Body of pancreas (tissue), 4 donors: ENCODE measurements around the gene RND2. TPM values are rescaled to one million over a fixed set of nuclear protein-coding genes. Genes with fewer than 3 reads are reported as not detected.
"Not testable (repeated sequence)": the region's sequence is repeated elsewhere in the genome, so short reads cannot be mapped to it uniquely, and the experiment has no call there.

ENCODE experiments used
- ATAC-seq: fragments of 150-250 bp; one replicate; pipeline ENCODE4 v1.9.1; 2016
- DNase-seq, 4 donors: peaks; one replicate each; pipeline ENCODE4 v3.0.0-alpha.2; 2019
- H3K27ac ChIP-seq, 4 donors: fragments of 200-600 bp; sonication (generic); 1 replicate in 3 of 4; 2 replicates in 1 of 4; pipeline versions ENCODE4 v1.5.1 to v1.6.1; 2016 to 2019; ENCODE audit warnings: mild to moderate bottlenecking in 1 of 4, mixed read lengths in 1 of 4, moderate library complexity in 1 of 4
- H3K27me3 ChIP-seq, 2 donors: fragments of 200-600 bp; sonication (generic); one replicate each; pipeline ENCODE4 v1.6.0; 2016; ENCODE audit warnings: mild to moderate bottlenecking in 1 of 2
- H3K36me3 ChIP-seq, 2 donors: fragments of 200-600 bp; sonication (generic); replicated peaks in 1 of 2; 2 replicates each; pipeline ENCODE4 v1.5.1; 2016; ENCODE audit warnings: low read depth in 2 of 2; ENCODE audit not compliant: insufficient read depth in 1 of 2
- H3K4me1 ChIP-seq: fragments of 200-600 bp; sonication (generic); one replicate; pipeline ENCODE4 v1.6.0; 2016
- H3K4me3 ChIP-seq, 2 donors: fragments of 200-600 bp; sonication (generic); 1 replicate in 1 of 2; 2 replicates in 1 of 2; pipeline ENCODE4 v1.5.1; 2016 to 2019
- H3K9me3 ChIP-seq, 3 donors: fragments of 200-600 bp; sonication (generic); 1 replicate in 2 of 3; 2 replicates in 1 of 3; pipeline ENCODE4 v1.5.1; 2016
- POLR2A ChIP-seq, 3 donors: fragments of 450-650 bp; IDR thresholded peaks; one replicate each; pipeline ENCODE4 v1.6.1; 2016; ENCODE audit warnings: antibody characterized with exemption in 3 of 3, mild to moderate bottlenecking in 2 of 3
- WGBS, 2 donors: methylation state at CpG; one replicate each; pipeline ENCODE4 v1.1.5; 2017; 5-methylcytosine and 5-hydroxymethylcytosine counted together
- intact Hi-C: fragments of 100-400 bp; cut with DNase I; formaldehyde crosslinking; loops from one replicate; pipeline ENCODE4 v1.15.1; 2023
- total RNA-seq, 2 donors: library from RNA; depleted of rRNA; stranded (reverse); fragments of >200 nt; gene quantifications; one replicate each; pipeline ENCODE4 v1.1.0, GENCODE V29; 2016
- TF ChIP-seq, protein P1 (sequence below), 7 experiments: fragments of 450-650 bp in 4 of 7; fragments of 200-600 bp in 3 of 7; sonication (generic) in 3 of 7; IDR thresholded peaks; one replicate each; pipeline ENCODE4 v1.5.1; 2016 to 2019; ENCODE audit warnings: antibody characterized with exemption in 7 of 7

The RND2 gene
- total RNA-seq, 2 donors from 2014 or later, result 0.33 to 0.52 TPM

DNA sequence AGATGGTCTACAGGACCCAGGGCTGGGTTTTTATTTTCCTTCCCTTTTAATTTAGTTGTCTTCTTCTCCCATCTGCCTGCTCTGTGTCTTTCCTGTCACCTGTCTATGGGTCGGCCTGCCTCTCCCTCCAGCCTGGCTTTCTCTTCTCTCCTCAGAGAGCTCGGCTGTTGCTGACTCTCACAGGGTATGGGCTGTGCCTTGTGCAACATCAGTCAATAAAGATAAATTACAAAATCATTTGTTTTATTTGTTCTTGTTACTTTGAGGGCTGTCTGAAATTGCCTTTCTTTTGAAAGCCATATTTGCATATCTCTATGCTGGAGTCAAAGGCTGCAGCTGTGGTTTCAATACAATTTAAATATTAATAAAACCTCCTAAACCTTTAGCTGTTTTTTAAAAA is 15.6 kb downstream of the RND2 start:
- Histone ChIP-seq H3K4me3 (no peak overlapping the region), H3K27ac (no peak overlapping the region), H3K27me3 (no peaks in the 10 kb centered on the region), H3K36me3 (no peaks in the 10 kb centered on the region), H3K4me1 (no peaks in the 10 kb centered on the region), H3K9me3 (no peaks in the 10 kb centered on the region)
- no peak for DNase-seq
- TF ChIP-seq, protein P1, sequence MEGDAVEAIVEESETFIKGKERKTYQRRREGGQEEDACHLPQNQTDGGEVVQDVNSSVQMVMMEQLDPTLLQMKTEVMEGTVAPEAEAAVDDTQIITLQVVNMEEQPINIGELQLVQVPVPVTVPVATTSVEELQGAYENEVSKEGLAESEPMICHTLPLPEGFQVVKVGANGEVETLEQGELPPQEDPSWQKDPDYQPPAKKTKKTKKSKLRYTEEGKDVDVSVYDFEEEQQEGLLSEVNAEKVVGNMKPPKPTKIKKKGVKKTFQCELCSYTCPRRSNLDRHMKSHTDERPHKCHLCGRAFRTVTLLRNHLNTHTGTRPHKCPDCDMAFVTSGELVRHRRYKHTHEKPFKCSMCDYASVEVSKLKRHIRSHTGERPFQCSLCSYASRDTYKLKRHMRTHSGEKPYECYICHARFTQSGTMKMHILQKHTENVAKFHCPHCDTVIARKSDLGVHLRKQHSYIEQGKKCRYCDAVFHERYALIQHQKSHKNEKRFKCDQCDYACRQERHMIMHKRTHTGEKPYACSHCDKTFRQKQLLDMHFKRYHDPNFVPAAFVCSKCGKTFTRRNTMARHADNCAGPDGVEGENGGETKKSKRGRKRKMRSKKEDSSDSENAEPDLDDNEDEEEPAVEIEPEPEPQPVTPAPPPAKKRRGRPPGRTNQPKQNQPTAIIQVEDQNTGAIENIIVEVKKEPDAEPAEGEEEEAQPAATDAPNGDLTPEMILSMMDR (IDR thresholded peaks at IDR 0.05), result no peak
- no peak for TF ChIP-seq POLR2A (IDR thresholded peaks at IDR 0.05)
- WGBS, 2 donors, result 45 to 64% methylated on average over 2 of the region's 2 CpGs
- ATAC-seq, result no peak
- intact Hi-C loops, result no loop called here

DNA sequence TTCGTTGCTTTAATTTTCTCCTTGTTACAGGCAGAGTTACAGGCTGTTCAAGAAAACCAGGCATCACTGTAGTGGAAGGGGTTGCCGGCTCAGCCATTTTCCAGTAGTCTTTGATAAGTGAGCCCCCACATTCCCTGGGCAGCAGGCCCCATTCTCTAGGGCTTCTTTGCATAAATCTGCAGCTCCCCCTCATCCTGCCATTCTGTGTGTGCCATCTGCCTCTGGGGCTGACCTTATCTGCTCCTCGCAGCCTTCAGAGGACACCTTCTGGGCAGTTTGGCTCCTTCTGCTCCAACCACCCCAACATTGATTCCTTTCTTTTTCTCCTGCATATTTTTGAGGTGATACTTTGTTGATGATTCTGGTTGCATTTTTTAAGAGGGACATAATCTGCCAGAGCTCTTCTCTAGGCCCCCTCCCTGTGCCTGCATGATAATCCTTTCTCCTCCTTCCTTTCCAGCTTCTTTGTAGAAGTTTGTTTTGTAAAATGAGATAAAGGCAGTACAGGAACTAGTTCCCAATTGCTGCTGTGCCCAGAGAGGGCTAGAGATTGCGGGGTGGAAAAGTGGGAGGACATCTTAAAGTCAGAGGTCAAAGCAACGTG is 17.1 kb downstream of the RND2 start:
- no peaks in the 10 kb centered on the region for H3K4me1 ChIP-seq
- ATAC-seq (no peak), DNase-seq (no peak)
- H3K4me3 ChIP-seq, result no peak overlapping the region
- no peaks in the 10 kb centered on the region for H3K9me3 ChIP-seq
- WGBS, 2 donors, result 83 to 86% methylated on average over 5 of the region's 5 CpGs
- no peaks in the 10 kb centered on the region for H3K27me3 ChIP-seq
- H3K36me3 ChIP-seq, result no peaks in the 10 kb centered on the region
- no peak overlapping the region for H3K27ac ChIP-seq
- TF ChIP-seq, protein P1 (IDR thresholded peaks at IDR 0.05), result no peak
- no peak for TF ChIP-seq POLR2A (IDR thresholded peaks at IDR 0.05)
- intact Hi-C loops, result no loop called here

DNA sequence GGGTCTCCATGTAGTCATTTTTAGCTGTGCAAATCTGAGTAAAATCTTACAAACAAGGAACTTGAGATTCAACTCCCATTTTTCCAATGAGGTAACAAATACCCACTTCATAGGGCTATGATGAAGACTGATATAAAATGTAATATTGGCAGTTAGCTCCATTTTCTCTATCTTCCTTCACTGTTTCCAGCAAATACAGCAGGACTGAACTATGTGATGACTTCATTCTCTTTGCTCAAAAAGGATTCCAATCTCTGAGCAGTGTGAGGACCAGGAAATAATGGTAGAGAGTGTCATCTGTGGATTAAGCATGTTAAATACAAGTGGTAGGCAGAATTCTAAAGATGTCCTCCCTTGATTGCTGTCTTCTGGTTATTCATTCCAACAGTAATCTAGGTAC is 18.3 kb downstream of the RND2 start:
- Histone ChIP-seq H3K36me3 (no peaks in the 10 kb centered on the region), H3K9me3 (no peaks in the 10 kb centered on the region), H3K4me1 (no peaks in the 10 kb centered on the region), H3K4me3 (no peak overlapping the region), H3K27me3 (no peaks in the 10 kb centered on the region), H3K27ac (no peak overlapping the region)
- intact Hi-C loops, result no loop called here
- DNase-seq (no peak), ATAC-seq (no peak)
- TF ChIP-seq, protein P1 (IDR thresholded peaks at IDR 0.05), result no peak
- TF ChIP-seq POLR2A (IDR thresholded peaks at IDR 0.05), result no peak

DNA sequence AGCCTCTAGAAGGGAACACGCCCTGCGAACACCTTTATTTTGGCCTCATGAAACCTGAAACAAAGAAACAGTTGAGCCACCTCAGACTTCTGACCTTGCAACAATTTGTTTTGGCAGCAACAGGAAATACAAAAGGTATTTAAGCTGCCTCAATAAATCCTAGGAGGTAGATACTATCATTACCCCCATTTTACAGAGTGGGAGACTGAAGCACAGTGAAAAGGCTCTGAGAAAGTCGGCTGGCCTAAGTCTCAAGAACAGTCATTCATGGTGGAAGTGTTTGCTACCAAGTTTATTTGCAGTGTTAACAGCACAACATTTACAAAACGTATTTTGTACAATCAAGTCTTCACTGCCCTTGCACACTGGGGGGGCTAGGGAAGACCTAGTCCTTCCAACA is 19.0 kb downstream of the RND2 start:
- no peaks in the 10 kb centered on the region for H3K36me3 ChIP-seq
- ATAC-seq (no peak), DNase-seq (no peak)
- TF ChIP-seq, protein P1 (IDR thresholded peaks at IDR 0.05), result no peak
- TF ChIP-seq POLR2A (IDR thresholded peaks at IDR 0.05), result no peak
- no peak overlapping the region for H3K27ac ChIP-seq
- no peaks in the 10 kb centered on the region for H3K4me1 ChIP-seq
- no peak overlapping the region for H3K4me3 ChIP-seq
- H3K27me3 ChIP-seq, result no peaks in the 10 kb centered on the region
- no peaks in the 10 kb centered on the region for H3K9me3 ChIP-seq
- WGBS, 2 donors, result 83 to 88% methylated on average over 4 of the region's 4 CpGs
- intact Hi-C loops, result no loop called here

DNA sequence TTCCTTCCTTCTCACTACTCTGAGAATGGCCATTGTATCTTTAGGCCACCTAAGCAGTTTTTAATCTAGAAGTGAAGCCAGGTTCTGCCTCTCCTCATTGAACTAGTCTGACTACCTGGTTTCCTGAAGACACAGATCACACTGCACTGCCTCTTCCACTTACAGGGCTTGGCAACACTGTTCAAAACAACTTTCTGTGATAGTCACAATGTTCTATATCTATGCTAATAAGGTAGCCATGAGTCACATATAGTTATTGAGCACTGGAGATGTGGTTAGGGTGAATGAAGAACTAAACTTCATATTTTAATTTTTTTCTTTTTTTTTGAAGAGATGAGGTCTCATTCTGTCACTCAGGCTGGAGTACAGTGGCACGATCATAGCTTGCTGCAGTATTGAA is 26.9 kb downstream of the RND2 start:
- H3K4me1 ChIP-seq, result no peaks in the 10 kb centered on the region
- DNase-seq (no peak), ATAC-seq (no peak)
- H3K36me3 ChIP-seq, result no peaks in the 10 kb centered on the region
- intact Hi-C loops, result no loop called here
- WGBS, 2 donors, result 94 to 100% methylated on average over 1 of the region's 1 CpG
- no peak overlapping the region for H3K4me3 ChIP-seq
- no peak for TF ChIP-seq POLR2A (IDR thresholded peaks at IDR 0.05)
- TF ChIP-seq, protein P1 (IDR thresholded peaks at IDR 0.05), result no peak
- H3K27me3 ChIP-seq, result no peaks in the 10 kb centered on the region
- H3K27ac ChIP-seq, result no peak overlapping the region
- H3K9me3 ChIP-seq, result no peaks in the 10 kb centered on the region

DNA sequence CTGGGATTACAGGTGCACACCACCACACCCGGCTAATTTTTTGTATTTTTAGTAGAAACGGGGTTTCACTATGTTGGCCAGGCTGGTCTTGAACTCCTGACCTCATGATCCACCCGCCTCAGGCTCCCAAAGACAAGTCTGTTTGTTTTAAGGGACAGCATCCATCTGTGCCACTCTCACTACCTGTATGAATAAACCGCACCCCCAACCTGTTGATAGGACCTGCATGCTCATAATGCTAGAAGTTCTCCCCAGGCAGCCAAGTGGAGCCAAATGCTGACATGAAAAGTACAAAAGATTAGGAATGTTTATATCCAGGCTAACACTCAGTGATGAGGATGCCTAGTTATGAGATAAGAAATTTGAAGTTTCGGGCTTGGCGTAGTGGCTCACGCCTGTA is 28.0 kb downstream of the RND2 start:
- 91 to 97% methylated on average over 7 of the region's 7 CpGs for WGBS, 2 donors
- H3K9me3 ChIP-seq, DNase-seq, H3K4me3 ChIP-seq, ATAC-seq, H3K27ac ChIP-seq, H3K36me3 ChIP-seq, H3K4me1 ChIP-seq, intact Hi-C loops, H3K27me3 ChIP-seq: not testable (repeated sequence)
